Renal pelvis (tissue), 12 donors: Measurements from ENCODE around the gene CRB1. TPM values are rescaled to one million over a fixed set of nuclear protein-coding genes. Genes with fewer than 3 reads are reported as not detected.

Source experiments
- DNase-seq: peaks from one replicate; pipeline ENCODE4 v3.0.0-alpha.2; 2013
- long read RNA-seq, 16 experiments: transcript quantifications; one replicate each; lab custom pipeline, GENCODE V29; 2026
- polyA plus RNA-seq, 3 donors: library from polyadenylated mRNA; unstranded; fragments of 120-200 nt; gene quantifications; one replicate each; pipeline ENCODE4 v1.2.1, GENCODE V29; 2013; ENCODE audit not compliant: insufficient read length in 3 of 3

CRB1 gene
- polyA plus RNA-seq: 1 to 10 TPM; 2.0 to 3.5 (median 2.6) TPM
- long read RNA-seq, donor 1: 0 reads
- long read RNA-seq, donor 2: 0 reads
- long read RNA-seq, donor 3: 0 reads
- long read RNA-seq, donor 4: 0 reads
- long read RNA-seq, donor 5: 0 reads
- long read RNA-seq, donor 6: 0 reads
- long read RNA-seq, donor 7: 0 reads
- long read RNA-seq, donor 8: 0 reads
- long read RNA-seq, donor 9: 0 reads
- long read RNA-seq, donor 10: 0 reads
- long read RNA-seq, donor 11: 0 reads
- long read RNA-seq, donor 12: 0 reads
- long read RNA-seq, donor 13: 0 reads
- long read RNA-seq, donor 14: 0 reads
- long read RNA-seq, donor 15: 0 reads
- long read RNA-seq, donor 16: 0 reads

- DNase-seq: no peak
These were observed at the start of gene CRB1 for GRCh38 chr1:197268012-197268411. CRB1 (plus strand) TSS chr1:197268252; CDS start chr1:197268413, 161 bp downstream.

GRCh38 chr1:197218857-197219256, 49.2 kb upstream of the CRB1 start:
- DNase-seq: no peak

- DNase-seq: no peak
These were observed 45.9 kb upstream of the CRB1 start for GRCh38 chr1:197222025-197222685.

GRCh38 chr1:197222780-197223179, 45.3 kb upstream of the CRB1 start:
- no peak for DNase-seq

- peak; percentile 31 for DNase-seq
These were observed 43.9 kb upstream of the CRB1 start for GRCh38 chr1:197224160-197224559.

GRCh38 chr1:197225611-197226010, 42.4 kb upstream of the CRB1 start:
- no peak for DNase-seq

- no peak for DNase-seq
These were observed 33.5 kb upstream of the CRB1 start for GRCh38 chr1:197234581-197234980.

GRCh38 chr1:197235355-197235754, 32.7 kb upstream of the CRB1 start:
- DNase-seq: no peak

- DNase-seq: no peak
These were observed 20.6 kb upstream of the CRB1 start for GRCh38 chr1:197247465-197247864.

- no peak for DNase-seq
These were observed 18.7 kb upstream of the CRB1 start for GRCh38 chr1:197249324-197249723.

GRCh38 chr1:197250616-197251015, 17.4 kb upstream of the CRB1 start:
- DNase-seq: no peak

GRCh38 chr1:197252973-197253372, 15.1 kb upstream of the CRB1 start:
- no peak for DNase-seq

GRCh38 chr1:197254866-197255265, 13.2 kb upstream of the CRB1 start:
- no peak for DNase-seq

- no peak for DNase-seq
These were observed 3.0 kb upstream of the CRB1 start for GRCh38 chr1:197264936-197265567.

- no peak for DNase-seq
These were observed 1.0 kb downstream of the CRB1 start for GRCh38 chr1:197269053-197269452.

GRCh38 chr1:197272791-197273190, 4.7 kb downstream of the CRB1 start:
- DNase-seq: no peak

- no peak for DNase-seq
These were observed 9.1 kb downstream of the CRB1 start for GRCh38 chr1:197277166-197277565.

GRCh38 chr1:197284325-197284724, 16.3 kb downstream of the CRB1 start:
- DNase-seq: no peak

GRCh38 chr1:197284966-197285365, 16.9 kb downstream of the CRB1 start:
- no peak for DNase-seq

- no peak for DNase-seq
These were observed 17.6 kb downstream of the CRB1 start for GRCh38 chr1:197285526-197286205.

- no peak for DNase-seq
These were observed 18.6 kb downstream of the CRB1 start for GRCh38 chr1:197286634-197287033.

GRCh38 chr1:197287863-197288262, 19.8 kb downstream of the CRB1 start:
- DNase-seq: no peak

- DNase-seq: no peak
These were observed 34.7 kb downstream of the CRB1 start for GRCh38 chr1:197302775-197303174.
